GM19463 (cell line): ENCODE data around the gene OPN1SW.

ENCODE experiments used
- ATAC-seq: cut with Tn5 transposase; IDR thresholded peaks from one replicate; pipeline ENCODE4 v1.9.1; 2021; ENCODE audit warnings: mild to moderate bottlenecking, moderate library complexity; ENCODE audit not compliant: unreplicated experiment

Gene OPN1SW

GRCh38 chr7:128735436-128735835, 40.2 kb downstream of the OPN1SW start:
- ATAC-seq = no peak

GRCh38 chr7:128734890-128735289, 40.7 kb downstream of the OPN1SW start:
- no peak for ATAC-seq

GRCh38 chr7:128733278-128733645, 42.3 kb downstream of the OPN1SW start:
- ATAC-seq = no peak

GRCh38 chr7:128732521-128733277, 42.9 kb downstream of the OPN1SW start:
- ATAC-seq = no peak

- ATAC-seq = no peak
These were observed 44.4 kb downstream of the OPN1SW start for GRCh38 chr7:128731184-128731583.

- ATAC-seq = no peak
These were observed 46.1 kb downstream of the OPN1SW start for GRCh38 chr7:128729494-128729893.

GRCh38 chr7:128728598-128728997, 47.0 kb downstream of the OPN1SW start:
- no peak for ATAC-seq

GRCh38 chr7:128727239-128727638, 48.4 kb downstream of the OPN1SW start:
- ATAC-seq = no peak

GRCh38 chr7:128726737-128727072, 48.9 kb downstream of the OPN1SW start:
- ATAC-seq = no peak

GRCh38 chr7:128726059-128726736, 49.4 kb downstream of the OPN1SW start:
- no peak for ATAC-seq

- no peak for ATAC-seq
These were observed 50.1 kb downstream of the OPN1SW start for GRCh38 chr7:128725531-128725930.

GRCh38 chr7:128724743-128725142, 50.9 kb downstream of the OPN1SW start:
- ATAC-seq = no peak
